Measurements from ENCODE around the gene OR6B2.
"Not testable (repeated sequence)": the region's sequence is repeated elsewhere in the genome, so short reads cannot be mapped to it uniquely, and the experiment has no call there.

The OR6B2 gene

GRCh38 chr2:240050278-240050677 lies 20.0 kb upstream of the OR6B2 start:
- Histone ChIP-seq H3K9ac (ENCODE audit: low read depth, low read length, poor library complexity, severe bottlenecking) (no peak overlapping the region), H3K4me2 (ENCODE audit: low read depth, low read length, poor library complexity, severe bottlenecking) (no peak overlapping the region), H3K79me2 (ENCODE audit: insufficient read depth, low read length) (no peaks in the 10 kb centered on the region), H2AFZ (ENCODE audit: low read length) (no peak overlapping the region), H3F3A (ENCODE audit: low read depth) (no peaks in the 10 kb centered on the region), H3K36me3 (ENCODE audit: insufficient read depth, low read length) (no peaks in the 10 kb centered on the region), H4K20me1 (ENCODE audit: insufficient read depth, low read length, poor library complexity, severe bottlenecking) (no peaks in the 10 kb centered on the region), H3K9me2 (replicated peaks; ENCODE audit: low read depth, low read length) (no peaks in the 10 kb centered on the region), H3K9me3 (ENCODE audit: insufficient read depth, low read depth, low read length) (no peaks in the 10 kb centered on the region), H3K4me1 (ENCODE audit: insufficient read depth, low read length, poor library complexity, severe bottlenecking) (no peaks in the 10 kb centered on the region), H3K4me3 (ENCODE audit: low read length, poor library complexity, severe bottlenecking) (no peak overlapping the region), H3K27me3 (ENCODE audit: insufficient read depth, low read length, poor library complexity, severe bottlenecking) (no peaks in the 10 kb centered on the region)
- TF ChIP-seq CTCF (conservative IDR thresholded peaks at IDR 0.05; ENCODE audit: low read length): no peak
- no peak for TF ChIP-seq EZH2phosphoT487 (IDR thresholded peaks at IDR 0.05; ENCODE audit: borderline replicate concordance)

- Histone ChIP-seq H3F3A (ENCODE audit: low read depth) (no peaks in the 10 kb centered on the region), H3K4me2 (ENCODE audit: low read depth, low read length, poor library complexity, severe bottlenecking) (no peak overlapping the region), H3K4me1 (ENCODE audit: insufficient read depth, low read length, poor library complexity, severe bottlenecking) (no peaks in the 10 kb centered on the region), H3K79me2 (ENCODE audit: insufficient read depth, low read length) (no peaks in the 10 kb centered on the region), H3K9me2 (replicated peaks; ENCODE audit: low read depth, low read length) (no peaks in the 10 kb centered on the region), H3K4me3 (ENCODE audit: low read length, poor library complexity, severe bottlenecking) (no peak overlapping the region), H3K36me3 (ENCODE audit: insufficient read depth, low read length) (no peaks in the 10 kb centered on the region), H3K9me3 (ENCODE audit: insufficient read depth, low read depth, low read length) (no peaks in the 10 kb centered on the region), H3K9ac (ENCODE audit: low read depth, low read length, poor library complexity, severe bottlenecking) (no peak overlapping the region), H4K20me1 (ENCODE audit: insufficient read depth, low read length, poor library complexity, severe bottlenecking) (no peaks in the 10 kb centered on the region), H2AFZ (ENCODE audit: low read length) (no peak overlapping the region), H3K27me3 (ENCODE audit: insufficient read depth, low read length, poor library complexity, severe bottlenecking) (no peaks in the 10 kb centered on the region)
- TF ChIP-seq CTCF (conservative IDR thresholded peaks at IDR 0.05; ENCODE audit: low read length): no peak
- no peak for TF ChIP-seq EZH2phosphoT487 (IDR thresholded peaks at IDR 0.05; ENCODE audit: borderline replicate concordance)
Measured at GRCh38 chr2:240048237-240048636, 18.0 kb upstream of the OR6B2 start.

- Histone ChIP-seq H3K36me3 (ENCODE audit: insufficient read depth, low read length) (no peaks in the 10 kb centered on the region), H3K79me2 (ENCODE audit: insufficient read depth, low read length) (no peaks in the 10 kb centered on the region), H3K9me3 (ENCODE audit: insufficient read depth, low read depth, low read length) (no peaks in the 10 kb centered on the region), H3K4me2 (ENCODE audit: low read depth, low read length, poor library complexity, severe bottlenecking) (no peak overlapping the region), H3K9me2 (replicated peaks; ENCODE audit: low read depth, low read length) (no peaks in the 10 kb centered on the region), H2AFZ (ENCODE audit: low read length) (no peak overlapping the region), H3K4me1 (ENCODE audit: insufficient read depth, low read length, poor library complexity, severe bottlenecking) (no peaks in the 10 kb centered on the region), H3K27me3 (ENCODE audit: insufficient read depth, low read length, poor library complexity, severe bottlenecking) (no peaks in the 10 kb centered on the region), H3K4me3 (ENCODE audit: low read length, poor library complexity, severe bottlenecking) (no peak overlapping the region), H4K20me1 (ENCODE audit: insufficient read depth, low read length, poor library complexity, severe bottlenecking) (no peaks in the 10 kb centered on the region), H3F3A (ENCODE audit: low read depth) (no peaks in the 10 kb centered on the region), H3K9ac (ENCODE audit: low read depth, low read length, poor library complexity, severe bottlenecking) (no peak overlapping the region)
- TF ChIP-seq CTCF (conservative IDR thresholded peaks at IDR 0.05; ENCODE audit: low read length) (no peak), EZH2phosphoT487 (IDR thresholded peaks at IDR 0.05; ENCODE audit: borderline replicate concordance) (no peak)
Measured at GRCh38 chr2:240045098-240045497, 14.9 kb upstream of the OR6B2 start.

GRCh38 chr2:240044096-240044495 lies 13.9 kb upstream of the OR6B2 start:
- not testable (repeated sequence) for H3K9me3 ChIP-seq (ENCODE audit: insufficient read depth, low read depth, low read length); H3K9ac ChIP-seq (ENCODE audit: low read depth, low read length, poor library complexity, severe bottlenecking); H3K9me2 ChIP-seq (replicated peaks; ENCODE audit: low read depth, low read length); H2AFZ ChIP-seq (ENCODE audit: low read length); H3K4me2 ChIP-seq (ENCODE audit: low read depth, low read length, poor library complexity, severe bottlenecking); H3K79me2 ChIP-seq (ENCODE audit: insufficient read depth, low read length); H3K4me1 ChIP-seq (ENCODE audit: insufficient read depth, low read length, poor library complexity, severe bottlenecking); H3K36me3 ChIP-seq (ENCODE audit: insufficient read depth, low read length); H3K4me3 ChIP-seq (ENCODE audit: low read length, poor library complexity, severe bottlenecking); H3K27me3 ChIP-seq (ENCODE audit: insufficient read depth, low read length, poor library complexity, severe bottlenecking); H4K20me1 ChIP-seq (ENCODE audit: insufficient read depth, low read length, poor library complexity, severe bottlenecking); H3F3A ChIP-seq (ENCODE audit: low read depth)
